MM.1S (cell line): ENCODE results near the gene JCAD.
"Not testable (repeated sequence)": the region's sequence is repeated elsewhere in the genome, so short reads cannot be mapped to it uniquely, and the experiment has no call there.

Source experiments
- DNase-seq: peaks from one replicate; pipeline ENCODE4 v3.0.0-alpha.2; 2015
- H2AFZ ChIP-seq: fragments of 300-600 bp; sonication (generic); 2 replicates; pipeline ENCODE4 v1.6.0; 2016; ENCODE audit warnings: antibody characterized with exemption, low read length
- H3F3A ChIP-seq: fragments of 300-600 bp; sonication (generic); 2 replicates; pipeline ENCODE4 v1.6.1; 2016; ENCODE audit warnings: mild to moderate bottlenecking, antibody characterized with exemption, low read length, moderate library complexity, mixed read lengths; ENCODE audit not compliant: insufficient read depth
- H3K27ac ChIP-seq: fragments of 300-600 bp; sonication (generic); 2 replicates; pipeline ENCODE4 v1.5.1; 2016; ENCODE audit warnings: mild to moderate bottlenecking, low read length
- H3K27me3 ChIP-seq: fragments of 300-600 bp; sonication (generic); replicated peaks from 2 replicates; pipeline ENCODE4 v1.6.0; 2016; ENCODE audit warnings: low read length; ENCODE audit not compliant: insufficient read depth
- H3K36me3 ChIP-seq: fragments of 300-600 bp; sonication (generic); replicated peaks from 2 replicates; pipeline ENCODE4 v1.6.1; 2016; ENCODE audit warnings: mild to moderate bottlenecking, low read length, mixed read lengths; ENCODE audit not compliant: insufficient read depth
- H3K4me1 ChIP-seq: fragments of 300-600 bp; sonication (generic); 2 replicates; pipeline ENCODE4 v1.6.1; 2016; ENCODE audit warnings: low read length, mixed read lengths
- H3K4me2 ChIP-seq: fragments of 300-600 bp; sonication (generic); 2 replicates; pipeline ENCODE4 v1.6.0; 2016; ENCODE audit warnings: low read depth, low read length
- H3K4me3 ChIP-seq: fragments of 300-600 bp; sonication (generic); 2 replicates; pipeline ENCODE4 v1.5.1; 2016; ENCODE audit warnings: low read length, mixed read lengths
- H3K79me2 ChIP-seq: fragments of 300-600 bp; sonication (generic); 2 replicates; pipeline ENCODE4 v1.6.1; 2016; ENCODE audit warnings: mixed run types, low read length, mixed read lengths
- H3K9ac ChIP-seq: fragments of 300-600 bp; sonication (generic); 2 replicates; pipeline ENCODE4 v1.6.1; 2016; ENCODE audit warnings: low read length, mixed read lengths
- H3K9me2 ChIP-seq: fragments of 300-600 bp; sonication (generic); replicated peaks from 2 replicates; pipeline ENCODE4 v1.6.1; 2016; ENCODE audit warnings: mild to moderate bottlenecking, low read length, mixed read lengths; ENCODE audit not compliant: insufficient read depth
- H3K9me3 ChIP-seq: fragments of 300-600 bp; sonication (generic); replicated peaks from 2 replicates; pipeline ENCODE4 v1.6.1; 2016; ENCODE audit warnings: mild to moderate bottlenecking, low read length, mixed read lengths; ENCODE audit not compliant: insufficient read depth
- H4K20me1 ChIP-seq: fragments of 300-600 bp; sonication (generic); 2 replicates; pipeline ENCODE4 v1.6.1; 2016; ENCODE audit warnings: mild to moderate bottlenecking, low read length, moderate library complexity, mixed read lengths; ENCODE audit not compliant: insufficient read depth
- CTCF ChIP-seq: fragments of 300-600 bp; sonication (generic); IDR thresholded peaks from 2 replicates; pipeline ENCODE4 v1.5.1; 2016; ENCODE audit warnings: antibody characterized with exemption, low read length, mixed read lengths
- EZH2 ChIP-seq: fragments of 300-600 bp; sonication (generic); optimal IDR thresholded peaks from 2 replicates; pipeline ENCODE3; 2017; ENCODE audit warnings: low read depth, mild to moderate bottlenecking, antibody characterized with exemption, low read length, mixed read lengths
- EZH2phosphoT487 ChIP-seq: fragments of 300-600 bp; sonication (generic); IDR thresholded peaks from 2 replicates; pipeline ENCODE4 v1.6.1; 2018; ENCODE audit warnings: antibody characterized with exemption, low read length

The JCAD gene

GRCh38 chr10:29981510-29981909 is 77.9 kb downstream of the JCAD start:
- TF ChIP-seq EZH2 (no peak), EZH2phosphoT487 (no peak), CTCF (no peak)
- H4K20me1 ChIP-seq, result no peaks in the 10 kb centered on the region
- no peaks in the 10 kb centered on the region for H3K4me1 ChIP-seq
- H3K9me3 ChIP-seq, result no peaks in the 10 kb centered on the region
- H3K4me2 ChIP-seq, result no peak overlapping the region
- no peaks in the 10 kb centered on the region for H3K9me2 ChIP-seq
- H3K27me3 ChIP-seq, result no peaks in the 10 kb centered on the region
- no peaks in the 10 kb centered on the region for H3F3A ChIP-seq
- H2AFZ ChIP-seq, result no peak overlapping the region
- H3K79me2 ChIP-seq, result no peaks in the 10 kb centered on the region
- no peak for DNase-seq
- H3K27ac ChIP-seq, result no peak overlapping the region
- no peak overlapping the region for H3K9ac ChIP-seq
- H3K4me3 ChIP-seq, result no peak overlapping the region
- H3K36me3 ChIP-seq, result no peaks in the 10 kb centered on the region

- no peak overlapping the region for H2AFZ ChIP-seq
- H3K9me3 ChIP-seq, result no peaks in the 10 kb centered on the region
- no peaks in the 10 kb centered on the region for H3K27me3 ChIP-seq
- no peak for DNase-seq
- TF ChIP-seq EZH2 (no peak), CTCF (no peak), EZH2phosphoT487 (no peak)
- H3K9ac ChIP-seq, result no peak overlapping the region
- H3K4me3 ChIP-seq, result no peak overlapping the region
- H3K4me1 ChIP-seq, result no peaks in the 10 kb centered on the region
- H3K79me2 ChIP-seq, result no peaks in the 10 kb centered on the region
- H3K27ac ChIP-seq, result no peak overlapping the region
- no peak overlapping the region for H3K4me2 ChIP-seq
- H3K36me3 ChIP-seq, result no peaks in the 10 kb centered on the region
- H3K9me2 ChIP-seq, result no peaks in the 10 kb centered on the region
- no peaks in the 10 kb centered on the region for H4K20me1 ChIP-seq
- no peaks in the 10 kb centered on the region for H3F3A ChIP-seq
Measured at GRCh38 chr10:29980084-29980483, 79.3 kb downstream of the JCAD start.

- DNase-seq, H3K79me2 ChIP-seq, H3K27me3 ChIP-seq, H4K20me1 ChIP-seq, H3K9me3 ChIP-seq, H3K4me3 ChIP-seq, H2AFZ ChIP-seq, H3K4me1 ChIP-seq, H3K36me3 ChIP-seq, H3K4me2 ChIP-seq, H3K9me2 ChIP-seq, H3K9ac ChIP-seq, H3F3A ChIP-seq, H3K27ac ChIP-seq: not testable (repeated sequence)
Measured at GRCh38 chr10:29979421-29979779, 80.0 kb downstream of the JCAD start.

- Histone ChIP-seq H2AFZ (no peak overlapping the region), H3K27me3 (no peaks in the 10 kb centered on the region), H3K9me2 (no peaks in the 10 kb centered on the region), H3K9me3 (no peaks in the 10 kb centered on the region), H3K4me1 (no peaks in the 10 kb centered on the region), H3K27ac (no peak overlapping the region), H3K36me3 (no peaks in the 10 kb centered on the region), H3K4me3 (no peak overlapping the region), H3K79me2 (no peaks in the 10 kb centered on the region), H3F3A (no peaks in the 10 kb centered on the region), H3K9ac (no peak overlapping the region), H4K20me1 (no peaks in the 10 kb centered on the region), H3K4me2 (no peak overlapping the region)
- no peak for TF ChIP-seq EZH2phosphoT487
- TF ChIP-seq EZH2, result no peak
- no peak for TF ChIP-seq CTCF
- no peak for DNase-seq
Measured at GRCh38 chr10:29977171-29977570, 82.2 kb downstream of the JCAD start.
